OCI-LY3 (cell line): ENCODE measurements around the gene PUM1.
"Not testable (repeated sequence)": the region's sequence is repeated elsewhere in the genome, so short reads cannot be mapped to it uniquely, and the experiment has no call there.

ENCODE experiments used
- H2AFZ ChIP-seq: fragments of 200-600, 300-600 bp; shearing (Covaris generic); 2 replicates; pipeline ENCODE4 v1.6.0; 2014; ENCODE audit warnings: antibody characterized with exemption, low read depth, low read length
- H3K27ac ChIP-seq: fragments of 200-600, 300-600 bp; sonication (generic); 2 replicates; pipeline ENCODE4 v1.5.1; 2014; ENCODE audit warnings: mild to moderate bottlenecking, low read length, moderate library complexity, mixed read lengths
- H3K27me3 ChIP-seq: fragments of 200-600, 300-600 bp; sonication (generic); 2 replicates; pipeline ENCODE4 v1.6.1; 2014; ENCODE audit warnings: low read depth, low read length, mixed read lengths
- H3K36me3 ChIP-seq: fragments of 200-600, 300-600 bp; sonication (generic); replicated peaks from 2 replicates; pipeline ENCODE3; 2014; ENCODE audit warnings: low read depth, low read length, mixed read lengths
- H3K4me1 ChIP-seq: fragments of 300-600, 200-600 bp; sonication (generic); 2 replicates; pipeline ENCODE4 v1.6.1; 2014; ENCODE audit warnings: low read length, mixed read lengths
- H3K4me2 ChIP-seq: fragments of 200-600, 300-600 bp; sonication (generic); 2 replicates; pipeline ENCODE4 v1.6.1; 2014; ENCODE audit warnings: low read length, mixed read lengths
- H3K4me3 ChIP-seq: fragments of 300-600, 200-600 bp; sonication (generic); 2 replicates; pipeline ENCODE4 v1.5.1; 2014; ENCODE audit warnings: antibody characterized with exemption, mild to moderate bottlenecking, low read length, moderate library complexity
- H3K79me2 ChIP-seq: fragments of 300-600, 200-600 bp; shearing (Covaris generic); 2 replicates; pipeline ENCODE4 v1.6.1; 2014; ENCODE audit warnings: mild to moderate bottlenecking, low read length, mixed read lengths
- H3K9ac ChIP-seq: fragments of 300-600, 200-600 bp; shearing (Covaris generic); 2 replicates; pipeline ENCODE4 v1.6.0; 2014; ENCODE audit warnings: mild to moderate bottlenecking, low read length, moderate library complexity
- H3K9me3 ChIP-seq: fragments of 200-600, 300-600 bp; shearing (Covaris generic); 2 replicates; pipeline ENCODE4 v1.6.1; 2014; ENCODE audit warnings: low read length, mixed read lengths; ENCODE audit not compliant: insufficient read depth
- H4K20me1 ChIP-seq: fragments of 200-600, 300-600 bp; sonication (generic); 2 replicates; pipeline ENCODE4 v1.6.1; 2016; ENCODE audit warnings: low read length, mixed read lengths; ENCODE audit not compliant: insufficient read depth
- CTCF ChIP-seq: fragments of 200-600, 300-600 bp; sonication (generic); IDR thresholded peaks from 2 replicates; pipeline ENCODE4 v1.5.1; 2014; ENCODE audit warnings: antibody characterized with exemption, low read length, low read depth
- EZH2phosphoT487 ChIP-seq: fragments of 200-600 bp; shearing (Covaris generic); IDR thresholded peaks from 2 replicates; pipeline ENCODE4 v1.6.1; 2018; ENCODE audit warnings: antibody characterized with exemption, mixed run types, low read depth

The PUM1 gene

GRCh38 chr1:31051611-31052010 lies 13.9 kb downstream of the PUM1 start:
- Histone ChIP-seq H3K27me3 (no peaks in the 10 kb centered on the region), H3K79me2 (peaks cover 100% of the 10 kb centered on the region), H3K4me2 (no peak overlapping the region), H3K27ac (no peak overlapping the region), H2AFZ (no peak overlapping the region), H3K4me1 (peaks cover 8% of the 10 kb centered on the region; the same call in 1 of the 2 replicates), H3K36me3 (peaks cover 21% of the 10 kb centered on the region), H3K9me3 (no peaks in the 10 kb centered on the region), H4K20me1 (peaks cover 64% of the 10 kb centered on the region), H3K4me3 (no peak overlapping the region), H3K9ac (no peak overlapping the region)
- TF ChIP-seq CTCF (no peak), EZH2phosphoT487 (no peak)

DNA sequence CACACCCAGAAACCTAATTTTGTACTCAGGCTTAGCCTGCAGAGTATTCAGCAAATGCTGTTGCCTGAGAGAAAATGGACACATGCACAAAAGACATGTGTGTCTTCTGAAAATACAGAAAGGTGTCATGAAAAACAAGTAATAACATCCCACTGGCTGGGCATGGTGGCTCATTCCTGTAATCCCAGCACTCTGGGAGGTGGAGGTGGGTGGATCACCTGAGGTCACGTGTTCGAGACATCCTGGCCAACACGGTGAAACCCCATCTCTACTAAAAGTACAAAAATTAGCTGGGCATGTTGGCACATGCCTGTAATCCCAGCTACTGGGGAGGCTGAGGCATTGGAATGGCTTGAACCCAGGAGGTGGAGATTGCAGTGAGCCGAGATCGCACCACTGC lies 18.0 kb downstream of the PUM1 start:
- not testable (repeated sequence) for H3K4me2 ChIP-seq, H3K4me1 ChIP-seq, H3K4me3 ChIP-seq, H2AFZ ChIP-seq, H3K9ac ChIP-seq, H3K27ac ChIP-seq, H3K9me3 ChIP-seq, H3K27me3 ChIP-seq
- Histone ChIP-seq H3K79me2 (peaks cover 100% of the 10 kb centered on the region), H3K36me3 (peaks cover 11% of the 10 kb centered on the region), H4K20me1 (peaks cover 66% of the 10 kb centered on the region)

GRCh38 chr1:31043631-31044030 lies 21.9 kb downstream of the PUM1 start:
- Histone ChIP-seq H2AFZ (no peak overlapping the region), H3K4me3 (no peak overlapping the region), H3K27ac (no peak overlapping the region), H3K27me3 (no peaks in the 10 kb centered on the region), H3K4me2 (no peak overlapping the region), H3K9me3 (no peaks in the 10 kb centered on the region), H3K36me3 (peaks cover 11% of the 10 kb centered on the region), H3K4me1 (no peaks in the 10 kb centered on the region), H3K9ac (no peak overlapping the region), H4K20me1 (peaks cover 64% of the 10 kb centered on the region), H3K79me2 (peaks cover 99% of the 10 kb centered on the region)
- TF ChIP-seq EZH2phosphoT487 (no peak), CTCF (no peak)

DNA sequence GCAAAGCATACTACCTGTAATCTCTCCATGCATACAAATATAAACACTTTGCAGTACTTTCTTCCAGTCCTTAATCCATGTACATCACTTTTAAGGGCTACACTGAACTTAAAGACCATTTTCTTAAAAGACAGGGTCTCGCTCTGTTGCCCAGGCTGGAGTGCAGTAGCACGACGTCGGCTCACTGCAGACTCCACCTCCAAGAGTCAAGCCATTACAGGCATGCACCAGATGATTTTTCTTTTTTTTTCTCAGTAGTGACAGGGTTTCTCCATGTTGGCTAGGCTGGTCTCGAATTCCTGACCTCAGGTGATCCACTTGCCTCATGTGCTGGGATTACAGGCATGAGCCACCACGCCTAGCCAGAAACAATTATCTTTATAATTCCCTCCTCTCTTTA lies 22.9 kb downstream of the PUM1 start:
- peaks cover 70% of the 10 kb centered on the region for H4K20me1 ChIP-seq
- H3K27ac ChIP-seq: no peak overlapping the region
- peaks cover 99% of the 10 kb centered on the region for H3K79me2 ChIP-seq
- H3K9me3 ChIP-seq: no peaks in the 10 kb centered on the region
- no peak overlapping the region for H3K9ac ChIP-seq
- H3K4me2 ChIP-seq: no peak overlapping the region
- H3K4me3 ChIP-seq: no peak overlapping the region
- H3K36me3 ChIP-seq: peaks cover 15% of the 10 kb centered on the region
- H2AFZ ChIP-seq: no peak overlapping the region
- no peaks in the 10 kb centered on the region for H3K27me3 ChIP-seq
- TF ChIP-seq CTCF (no peak), EZH2phosphoT487 (no peak)
- no peaks in the 10 kb centered on the region for H3K4me1 ChIP-seq

DNA sequence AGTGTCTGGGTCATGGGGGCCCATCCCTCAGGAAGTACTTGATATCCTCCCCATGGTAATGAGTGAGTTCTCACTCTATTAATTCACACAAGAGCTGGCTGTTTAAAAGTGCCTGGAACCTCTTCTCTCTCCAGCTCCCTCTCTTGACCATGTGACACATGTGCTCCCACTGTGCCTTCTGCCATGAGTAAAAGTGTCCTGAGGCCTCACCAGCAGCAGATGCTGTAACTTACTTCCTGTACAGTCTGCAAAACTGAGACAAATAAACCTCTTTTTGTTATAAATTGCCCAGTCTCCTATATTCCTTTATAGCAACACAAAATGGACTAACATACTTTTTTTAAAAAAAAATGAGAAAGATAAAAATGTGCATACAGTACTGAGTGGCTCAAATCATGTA lies 24.0 kb downstream of the PUM1 start:
- Histone ChIP-seq H3K27ac (no peak overlapping the region), H4K20me1 (peaks cover 70% of the 10 kb centered on the region), H3K9me3 (no peaks in the 10 kb centered on the region), H3K36me3 (peaks cover 14% of the 10 kb centered on the region), H2AFZ (no peak overlapping the region), H3K27me3 (no peaks in the 10 kb centered on the region), H3K4me3 (no peak overlapping the region), H3K79me2 (peaks cover 99% of the 10 kb centered on the region), H3K9ac (no peak overlapping the region), H3K4me1 (no peaks in the 10 kb centered on the region), H3K4me2 (no peak overlapping the region)
- TF ChIP-seq CTCF: no peak
- no peak for TF ChIP-seq EZH2phosphoT487
